Measurements from ENCODE around the gene TAS2R20.

TAS2R20 gene

GRCh38 chr12:10957741-10958140 is 40.4 kb downstream of the TAS2R20 start:
- no peak for DNase-seq

DNA sequence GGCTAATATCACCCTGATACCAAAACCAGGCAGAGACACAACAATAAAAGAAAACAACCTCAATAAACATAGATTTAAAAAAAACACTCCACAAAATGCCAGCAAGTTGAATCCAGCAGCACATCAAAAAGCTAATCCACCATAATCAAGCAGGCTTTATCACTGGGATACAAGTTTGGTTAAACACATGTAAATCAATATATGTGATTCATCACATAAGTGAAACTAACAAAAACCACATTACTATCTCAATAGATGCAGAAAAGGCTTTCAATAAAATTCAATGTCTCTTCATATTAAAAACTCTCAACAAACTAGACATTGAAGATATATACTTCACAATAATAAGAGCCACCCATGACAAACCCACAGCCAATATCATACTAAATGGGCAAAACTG is 42.0 kb downstream of the TAS2R20 start:
- no peak for DNase-seq

- no peak for DNase-seq
Observed at GRCh38 chr12:10952645-10953044, 45.5 kb downstream of the TAS2R20 start.

Data from activated effector memory CD4-positive, alpha-beta T cell treated with Interleukin-2 at 50 U/mL for 16 hours (primary cell).